GM12864 (cell line): ENCODE results near the gene VWC2.

Source experiments
- DNase-seq: peaks from one replicate; pipeline ENCODE4 v3.0.0-alpha.2; 2011; ENCODE audit warnings: low read depth
- H3K4me3 ChIP-seq: 2 replicates; pipeline ENCODE4 v1.5.1; 2011; ENCODE audit warnings: mild to moderate bottlenecking, low read depth, low read length, control low read depth
- CTCF ChIP-seq: IDR thresholded peaks from 2 replicates; pipeline ENCODE4 v1.5.1; 2011; ENCODE audit warnings: low read depth, mild to moderate bottlenecking, moderate library complexity, low read length, control low read depth, inconsistent platforms; ENCODE audit errors: missing control alignments

The VWC2 gene

GRCh38 chr7:49774459-49775064 lies 1.1 kb downstream of the VWC2 start:
- H3K4me3 ChIP-seq: no peak overlapping the region
- no peak for TF ChIP-seq CTCF
- DNase-seq: no peak

- no peak for TF ChIP-seq CTCF
- H3K4me3 ChIP-seq: no peak overlapping the region
- no peak for DNase-seq
Measured at GRCh38 chr7:49775065-49775948, 1.9 kb downstream of the VWC2 start.

GRCh38 chr7:49775949-49776443 lies 2.6 kb downstream of the VWC2 start:
- H3K4me3 ChIP-seq: no peak overlapping the region

GRCh38 chr7:49776994-49777393 lies 3.6 kb downstream of the VWC2 start:
- no peak for DNase-seq
- no peak overlapping the region for H3K4me3 ChIP-seq
- peak; percentile 33 for TF ChIP-seq CTCF

More at GRCh38 chr7:49775949-49776443, 2.6 kb downstream of the VWC2 start:
- DNase-seq: no peak
- no peak for TF ChIP-seq CTCF

- no peak overlapping the region for H3K4me3 ChIP-seq
- TF ChIP-seq CTCF: no peak
- no peak for DNase-seq
Measured at GRCh38 chr7:49778731-49779270, 5.4 kb downstream of the VWC2 start.

- TF ChIP-seq CTCF: no peak
- no peak overlapping the region for H3K4me3 ChIP-seq
- no peak for DNase-seq
Measured at GRCh38 chr7:49780953-49781352, 7.5 kb downstream of the VWC2 start.
